ENCODE measurements around the gene DOP1A.

DOP1A gene

GRCh38 chr6:83127976-83128375, 60.5 kb downstream of the DOP1A start:
- peaks cover 63% of the 10 kb centered on the region for H3K36me3 ChIP-seq (ENCODE audit: insufficient read depth, low read length)
- H3K4me3 ChIP-seq (ENCODE audit: low read length): no peak overlapping the region
- no peaks in the 10 kb centered on the region for H3K4me1 ChIP-seq (ENCODE audit: insufficient read depth, low read length)
- H3K9me3 ChIP-seq (ENCODE audit: low read length): no peaks in the 10 kb centered on the region
- H3K27me3 ChIP-seq (ENCODE audit: insufficient read depth, low read length): no peaks in the 10 kb centered on the region
- H2AFZ ChIP-seq (ENCODE audit: low read depth, low read length): no peak overlapping the region

- peaks cover 50% of the 10 kb centered on the region for H3K36me3 ChIP-seq (ENCODE audit: insufficient read depth, low read length)
- no peak overlapping the region for H3K4me3 ChIP-seq (ENCODE audit: low read length)
Measured at GRCh38 chr6:83132121-83132520, 64.7 kb downstream of the DOP1A start.

GRCh38 chr6:83138118-83138722, 70.7 kb downstream of the DOP1A start:
- Histone ChIP-seq H2AFZ (ENCODE audit: low read depth, low read length) (no peak overlapping the region), H3K4me1 (ENCODE audit: insufficient read depth, low read length) (no peaks in the 10 kb centered on the region), H3K27me3 (ENCODE audit: insufficient read depth, low read length) (no peaks in the 10 kb centered on the region), H3K9me3 (ENCODE audit: low read length) (no peaks in the 10 kb centered on the region), H3K4me3 (ENCODE audit: low read length) (no peak overlapping the region), H3K36me3 (ENCODE audit: insufficient read depth, low read length) (peaks cover 47% of the 10 kb centered on the region)

More at GRCh38 chr6:83132121-83132520, 64.7 kb downstream of the DOP1A start:
- no peaks in the 10 kb centered on the region for H3K9me3 ChIP-seq (ENCODE audit: low read length)
- H3K4me1 ChIP-seq (ENCODE audit: insufficient read depth, low read length): no peaks in the 10 kb centered on the region
- no peak overlapping the region for H2AFZ ChIP-seq (ENCODE audit: low read depth, low read length)
- H3K27me3 ChIP-seq (ENCODE audit: insufficient read depth, low read length): no peaks in the 10 kb centered on the region

- Histone ChIP-seq H2AFZ (ENCODE audit: low read depth, low read length) (no peak overlapping the region), H3K36me3 (ENCODE audit: insufficient read depth, low read length) (peaks cover 49% of the 10 kb centered on the region), H3K4me1 (ENCODE audit: insufficient read depth, low read length) (no peaks in the 10 kb centered on the region), H3K4me3 (ENCODE audit: low read length) (no peak overlapping the region), H3K27me3 (ENCODE audit: insufficient read depth, low read length) (no peaks in the 10 kb centered on the region), H3K9me3 (ENCODE audit: low read length) (no peaks in the 10 kb centered on the region)
Measured at GRCh38 chr6:83138758-83139157, 71.3 kb downstream of the DOP1A start.

- H3K27me3 ChIP-seq (ENCODE audit: insufficient read depth, low read length): no peaks in the 10 kb centered on the region
- no peaks in the 10 kb centered on the region for H3K9me3 ChIP-seq (ENCODE audit: low read length)
- H3K36me3 ChIP-seq (ENCODE audit: insufficient read depth, low read length): peaks cover 8% of the 10 kb centered on the region
- no peak overlapping the region for H2AFZ ChIP-seq (ENCODE audit: low read depth, low read length)
- no peak overlapping the region for H3K4me3 ChIP-seq (ENCODE audit: low read length)
- peaks cover 17% of the 10 kb centered on the region for H3K4me1 ChIP-seq (ENCODE audit: insufficient read depth, low read length)
Measured at GRCh38 chr6:83151114-83151513, 83.6 kb downstream of the DOP1A start.

GRCh38 chr6:83152913-83153312, 85.4 kb downstream of the DOP1A start:
- Histone ChIP-seq H3K4me3 (ENCODE audit: low read length) (no peak overlapping the region), H3K4me1 (ENCODE audit: insufficient read depth, low read length) (peaks cover 17% of the 10 kb centered on the region), H3K9me3 (ENCODE audit: low read length) (no peaks in the 10 kb centered on the region), H3K36me3 (ENCODE audit: insufficient read depth, low read length) (peaks cover 21% of the 10 kb centered on the region), H2AFZ (ENCODE audit: low read depth, low read length) (no peak overlapping the region), H3K27me3 (ENCODE audit: insufficient read depth, low read length) (no peaks in the 10 kb centered on the region)

- H3K4me1 ChIP-seq (ENCODE audit: insufficient read depth, low read length): peaks cover 17% of the 10 kb centered on the region
- H3K9me3 ChIP-seq (ENCODE audit: low read length): no peaks in the 10 kb centered on the region
- no peak overlapping the region for H3K4me3 ChIP-seq (ENCODE audit: low read length)
- H3K36me3 ChIP-seq (ENCODE audit: insufficient read depth, low read length): peaks cover 21% of the 10 kb centered on the region
- H3K27me3 ChIP-seq (ENCODE audit: insufficient read depth, low read length): no peaks in the 10 kb centered on the region
- no peak overlapping the region for H2AFZ ChIP-seq (ENCODE audit: low read depth, low read length)
Measured at GRCh38 chr6:83153883-83154521, 86.5 kb downstream of the DOP1A start.

GRCh38 chr6:83155794-83156193, 88.3 kb downstream of the DOP1A start:
- peaks cover 17% of the 10 kb centered on the region for H3K4me1 ChIP-seq (ENCODE audit: insufficient read depth, low read length)
- no peak overlapping the region for H3K4me3 ChIP-seq (ENCODE audit: low read length)
- H3K9me3 ChIP-seq (ENCODE audit: low read length): no peaks in the 10 kb centered on the region
- H3K36me3 ChIP-seq (ENCODE audit: insufficient read depth, low read length): peaks cover 32% of the 10 kb centered on the region
- H3K27me3 ChIP-seq (ENCODE audit: insufficient read depth, low read length): no peaks in the 10 kb centered on the region
- H2AFZ ChIP-seq (ENCODE audit: low read depth, low read length): no peak overlapping the region

- Histone ChIP-seq H3K4me1 (ENCODE audit: insufficient read depth, low read length) (peaks cover under 1% of the 10 kb centered on the region), H3K36me3 (ENCODE audit: insufficient read depth, low read length) (peaks cover 50% of the 10 kb centered on the region), H3K4me3 (ENCODE audit: low read length) (no peak overlapping the region), H3K9me3 (ENCODE audit: low read length) (no peaks in the 10 kb centered on the region), H2AFZ (ENCODE audit: low read depth, low read length) (no peak overlapping the region), H3K27me3 (ENCODE audit: insufficient read depth, low read length) (no peaks in the 10 kb centered on the region)
Measured at GRCh38 chr6:83160167-83160566, 92.7 kb downstream of the DOP1A start.

GRCh38 chr6:83167726-83168278, 100.3 kb downstream of the DOP1A start:
- no peak overlapping the region for H2AFZ ChIP-seq (ENCODE audit: low read depth, low read length)
- peaks cover 86% of the 10 kb centered on the region for H3K36me3 ChIP-seq (ENCODE audit: insufficient read depth, low read length)

GRCh38 chr6:83168556-83168955, 101.1 kb downstream of the DOP1A start:
- Histone ChIP-seq H3K36me3 (ENCODE audit: insufficient read depth, low read length) (peaks cover 90% of the 10 kb centered on the region), H3K9me3 (ENCODE audit: low read length) (no peaks in the 10 kb centered on the region), H2AFZ (ENCODE audit: low read depth, low read length) (no peak overlapping the region)

More at GRCh38 chr6:83167726-83168278, 100.3 kb downstream of the DOP1A start:
- no peaks in the 10 kb centered on the region for H3K27me3 ChIP-seq (ENCODE audit: insufficient read depth, low read length)
- no peaks in the 10 kb centered on the region for H3K4me1 ChIP-seq (ENCODE audit: insufficient read depth, low read length)
- no peaks in the 10 kb centered on the region for H3K9me3 ChIP-seq (ENCODE audit: low read length)
- H3K4me3 ChIP-seq (ENCODE audit: low read length): no peak overlapping the region

GRCh38 chr6:83169106-83169505, 101.6 kb downstream of the DOP1A start:
- H2AFZ ChIP-seq (ENCODE audit: low read depth, low read length): no peak overlapping the region
- H3K4me1 ChIP-seq (ENCODE audit: insufficient read depth, low read length): no peaks in the 10 kb centered on the region
- no peaks in the 10 kb centered on the region for H3K9me3 ChIP-seq (ENCODE audit: low read length)
- no peak overlapping the region for H3K4me3 ChIP-seq (ENCODE audit: low read length)
- H3K27me3 ChIP-seq (ENCODE audit: insufficient read depth, low read length): no peaks in the 10 kb centered on the region
- peaks cover 88% of the 10 kb centered on the region for H3K36me3 ChIP-seq (ENCODE audit: insufficient read depth, low read length)

More at GRCh38 chr6:83168556-83168955, 101.1 kb downstream of the DOP1A start:
- no peaks in the 10 kb centered on the region for H3K4me1 ChIP-seq (ENCODE audit: insufficient read depth, low read length)
- no peak overlapping the region for H3K4me3 ChIP-seq (ENCODE audit: low read length)
- no peaks in the 10 kb centered on the region for H3K27me3 ChIP-seq (ENCODE audit: insufficient read depth, low read length)

- no peaks in the 10 kb centered on the region for H3K9me3 ChIP-seq (ENCODE audit: low read length)
- H3K27me3 ChIP-seq (ENCODE audit: insufficient read depth, low read length): no peaks in the 10 kb centered on the region
- no peaks in the 10 kb centered on the region for H3K4me1 ChIP-seq (ENCODE audit: insufficient read depth, low read length)
- H3K36me3 ChIP-seq (ENCODE audit: insufficient read depth, low read length): peaks cover 89% of the 10 kb centered on the region
- no peak overlapping the region for H3K4me3 ChIP-seq (ENCODE audit: low read length)
- no peak overlapping the region for H2AFZ ChIP-seq (ENCODE audit: low read depth, low read length)
Measured at GRCh38 chr6:83169511-83169910, 102.0 kb downstream of the DOP1A start.
